Esophagus muscularis mucosa (tissue), 4 donors: ENCODE data around the gene RAB3B. TPM values are rescaled to one million over a fixed set of nuclear protein-coding genes. Genes with fewer than 3 reads are reported as not detected.

ENCODE experiments used
- DNase-seq: peaks from one replicate; pipeline ENCODE4 v3.0.0-alpha.2; 2017; ENCODE audit errors: extremely low spot score
- H3K27ac ChIP-seq, 4 donors: fragments of 200-600 bp; sonication (generic); replicated peaks in 1 of 4; 1 replicate in 3 of 4; 2 replicates in 1 of 4; pipeline ENCODE4 v1.5.1; 2016 to 2019; ENCODE audit warnings: mild to moderate bottlenecking in 1 of 4
- H3K27me3 ChIP-seq, 4 donors: fragments of 200-600 bp; sonication (generic); one replicate each; pipeline versions ENCODE4 v1.5.1 to v1.6.0; 2016 to 2019
- H3K36me3 ChIP-seq, 4 donors: fragments of 200-600 bp; sonication (generic); one replicate each; pipeline ENCODE4 v1.5.1; 2016 to 2019
- H3K4me1 ChIP-seq, 4 donors: fragments of 200-600 bp; sonication (generic); one replicate each; pipeline ENCODE4 v1.5.1; 2016 to 2019
- H3K4me3 ChIP-seq, 4 donors: fragments of 200-600 bp; sonication (generic); 1 replicate in 2 of 4; 2 replicates in 2 of 4; pipeline ENCODE4 v1.5.1; 2016 to 2019; ENCODE audit warnings: mild to moderate bottlenecking in 4 of 4, moderate library complexity in 1 of 4
- H3K9me3 ChIP-seq, 4 donors: fragments of 200-600 bp; sonication (generic); 1 replicate in 3 of 4; 2 replicates in 1 of 4; pipeline ENCODE4 v1.5.1; 2016 to 2019
- EP300 ChIP-seq: sonication (generic); formaldehyde crosslinking; IDR thresholded peaks from one replicate; pipeline ENCODE4 v1.6.1; 2017; ENCODE audit warnings: antibody characterized with exemption
- POLR2A ChIP-seq: fragments of 450-650 bp; IDR thresholded peaks from one replicate; pipeline ENCODE4 v1.6.1; 2017; ENCODE audit warnings: antibody characterized with exemption, moderate library complexity, mild to moderate bottlenecking, low read depth
- POLR2AphosphoS5 ChIP-seq, 2 donors: sonication (generic); formaldehyde crosslinking; IDR thresholded peaks; one replicate each; pipeline ENCODE4 v1.6.1; 2017; ENCODE audit warnings: antibody characterized with exemption in 2 of 2
- WGBS: methylation state at CpG from one replicate; pipeline ENCODE4 v1.1.5; 2018; 5-methylcytosine and 5-hydroxymethylcytosine counted together
- intact Hi-C: fragments of 100-400 bp; cut with DNase I; formaldehyde crosslinking; loops from one replicate; pipeline ENCODE4 v1.15.1; 2023
- total RNA-seq, 4 donors: library from RNA; depleted of rRNA; stranded (reverse); fragments of >200 nt; gene quantifications; one replicate each; pipeline versions ENCODE4 v1.1.0 to v1.2.1, GENCODE V29; 2016
- TF ChIP-seq, protein P1 (sequence below), 3 experiments: fragments of 200-600 bp in 2 of 3; fragments of 450-650 bp in 1 of 3; sonication (generic) in 2 of 3; IDR thresholded peaks; one replicate each; pipeline ENCODE4 v1.5.1; 2017 to 2019; ENCODE audit warnings: antibody characterized with exemption in 3 of 3, mild to moderate bottlenecking in 2 of 3, moderate library complexity in 1 of 3

Gene RAB3B
- total RNA-seq, 4 donors from 2014 or later, result 0.42 to 1.3 (median 0.83) TPM

GRCh38 chr1:51908499-51908898, 82.0 kb downstream of the RAB3B start:
- H3K36me3 ChIP-seq, result no peaks in the 10 kb centered on the region
- no peak for DNase-seq
- H3K27ac ChIP-seq, result no peak overlapping the region
- H3K9me3 ChIP-seq, result no peaks in the 10 kb centered on the region
- TF ChIP-seq POLR2A (no peak), POLR2AphosphoS5 (IDR thresholded peaks at IDR 0.05) (no peak), EP300 (no peak)
- TF ChIP-seq, protein P1, sequence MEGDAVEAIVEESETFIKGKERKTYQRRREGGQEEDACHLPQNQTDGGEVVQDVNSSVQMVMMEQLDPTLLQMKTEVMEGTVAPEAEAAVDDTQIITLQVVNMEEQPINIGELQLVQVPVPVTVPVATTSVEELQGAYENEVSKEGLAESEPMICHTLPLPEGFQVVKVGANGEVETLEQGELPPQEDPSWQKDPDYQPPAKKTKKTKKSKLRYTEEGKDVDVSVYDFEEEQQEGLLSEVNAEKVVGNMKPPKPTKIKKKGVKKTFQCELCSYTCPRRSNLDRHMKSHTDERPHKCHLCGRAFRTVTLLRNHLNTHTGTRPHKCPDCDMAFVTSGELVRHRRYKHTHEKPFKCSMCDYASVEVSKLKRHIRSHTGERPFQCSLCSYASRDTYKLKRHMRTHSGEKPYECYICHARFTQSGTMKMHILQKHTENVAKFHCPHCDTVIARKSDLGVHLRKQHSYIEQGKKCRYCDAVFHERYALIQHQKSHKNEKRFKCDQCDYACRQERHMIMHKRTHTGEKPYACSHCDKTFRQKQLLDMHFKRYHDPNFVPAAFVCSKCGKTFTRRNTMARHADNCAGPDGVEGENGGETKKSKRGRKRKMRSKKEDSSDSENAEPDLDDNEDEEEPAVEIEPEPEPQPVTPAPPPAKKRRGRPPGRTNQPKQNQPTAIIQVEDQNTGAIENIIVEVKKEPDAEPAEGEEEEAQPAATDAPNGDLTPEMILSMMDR (IDR thresholded peaks at IDR 0.05), result no peak
- H3K4me1 ChIP-seq, result no peaks in the 10 kb centered on the region
- intact Hi-C loops, result no loop called here
- no peak overlapping the region for H3K4me3 ChIP-seq
- peaks cover 0 to 67% (median 3%) of the 10 kb centered on the region in 4 donors for H3K27me3 ChIP-seq
- 59% methylated on average over 2 of the region's 2 CpGs for WGBS

GRCh38 chr1:51907079-51907702, 83.3 kb downstream of the RAB3B start:
- WGBS, result 66% methylated on average over 4 of the region's 4 CpGs
- TF ChIP-seq POLR2A, result no peak
- TF ChIP-seq POLR2AphosphoS5 (IDR thresholded peaks at IDR 0.05), result no peak
- TF ChIP-seq, protein P1 (IDR thresholded peaks at IDR 0.05), result no peak
- no peak for TF ChIP-seq EP300
- Histone ChIP-seq H3K4me3 (no peak overlapping the region), H3K27me3 (peaks cover 0 to 69% (median 3%) of the 10 kb centered on the region in 4 donors), H3K4me1 (no peaks in the 10 kb centered on the region), H3K9me3 (no peaks in the 10 kb centered on the region), H3K36me3 (no peaks in the 10 kb centered on the region), H3K27ac (no peak overlapping the region)
- DNase-seq, result no peak
- intact Hi-C loops, result no loop called here

DNA sequence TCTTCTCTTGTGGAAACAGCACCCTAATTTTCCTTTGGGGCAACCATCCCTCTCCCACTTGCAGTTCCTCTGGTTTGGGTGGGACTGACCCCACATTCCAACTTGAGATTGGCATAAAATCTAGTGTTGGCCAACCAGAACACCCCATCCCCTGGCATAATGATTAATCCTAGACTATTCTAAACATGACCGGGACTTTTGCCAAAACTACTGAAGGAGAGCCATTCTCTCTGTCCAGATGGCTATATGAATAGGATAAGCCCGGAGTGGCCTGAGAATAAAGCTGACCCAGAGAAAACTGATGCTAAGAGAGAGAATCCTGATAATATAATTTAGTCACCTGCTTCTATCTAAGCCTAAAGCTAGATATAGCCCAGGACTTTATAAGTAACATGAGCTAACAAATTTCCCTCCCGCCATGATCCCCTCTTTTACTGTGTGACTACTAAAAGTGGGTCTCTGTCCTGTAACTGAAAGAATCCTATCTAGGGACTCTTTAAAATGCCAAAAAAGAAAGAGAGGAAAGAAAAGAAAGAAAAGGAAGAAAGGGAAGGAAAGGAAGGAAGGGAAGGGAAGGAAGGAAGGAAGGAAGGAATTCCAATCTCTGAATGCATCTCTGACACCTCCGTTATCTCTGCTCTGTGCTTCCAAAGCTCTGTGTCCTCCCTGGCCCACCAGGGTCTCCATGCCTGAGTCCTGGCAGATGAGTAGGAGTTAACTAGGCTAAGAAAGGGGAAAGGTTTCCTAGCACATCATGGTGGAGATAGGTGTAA, 84.0 kb downstream of the RAB3B start:
- intact Hi-C loops, result no loop called here
- TF ChIP-seq, protein P1 (IDR thresholded peaks at IDR 0.05), result no peak
- no peak for TF ChIP-seq EP300
- Histone ChIP-seq H3K27me3 (peaks cover 0 to 62% (median 3%) of the 10 kb centered on the region in 4 donors), H3K4me3 (no peak overlapping the region), H3K27ac (no peak overlapping the region), H3K4me1 (no peaks in the 10 kb centered on the region), H3K9me3 (no peaks in the 10 kb centered on the region), H3K36me3 (no peaks in the 10 kb centered on the region)
- 52% methylated on average over 4 of the region's 4 CpGs for WGBS
- DNase-seq, result no peak

- no peak overlapping the region for H3K4me3 ChIP-seq
- H3K9me3 ChIP-seq, result no peaks in the 10 kb centered on the region
- no peaks in the 10 kb centered on the region for H3K4me1 ChIP-seq
- peaks cover 0 to 53% (median 2%) of the 10 kb centered on the region in 4 donors for H3K27me3 ChIP-seq
- intact Hi-C loops, result no loop called here
- TF ChIP-seq POLR2AphosphoS5 (IDR thresholded peaks at IDR 0.05) (no peak), EP300 (no peak), POLR2A (no peak)
- TF ChIP-seq, protein P1 (IDR thresholded peaks at IDR 0.05), result no peak
- WGBS, result 85% methylated on average over 5 of the region's 5 CpGs
- no peak overlapping the region for H3K27ac ChIP-seq
- no peaks in the 10 kb centered on the region for H3K36me3 ChIP-seq
- DNase-seq, result no peak
Measured at GRCh38 chr1:51902456-51902855, 88.0 kb downstream of the RAB3B start.
